Stimulated activated CD4-positive, alpha-beta T cell treated with anti-CD3 and anti-CD28 coated beads, Interleukin-2, amount 100 ng/mL, for 4 hours (primary cell): Measurements from ENCODE around the gene RBM34.
"Not testable (repeated sequence)": the region's sequence is repeated elsewhere in the genome, so short reads cannot be mapped to it uniquely, and the experiment has no call there.

Experiments
- DNase-seq: peaks from one replicate; pipeline ENCODE4 v3.0.0-alpha.2; 2020; ENCODE audit warnings: low read depth

RBM34 gene

GRCh38 chr1:235091319-235092044 is 69.6 kb downstream of the RBM34 start:
- not testable (repeated sequence) for DNase-seq

- no peak for DNase-seq
Measured at GRCh38 chr1:235090406-235091069, 70.5 kb downstream of the RBM34 start.

- no peak for DNase-seq
Measured at GRCh38 chr1:235088907-235089306, 72.1 kb downstream of the RBM34 start.

GRCh38 chr1:235088430-235088829 is 72.6 kb downstream of the RBM34 start:
- DNase-seq: no peak

- no peak for DNase-seq
Measured at GRCh38 chr1:235087906-235088305, 73.1 kb downstream of the RBM34 start.

GRCh38 chr1:235085411-235086117 is 75.5 kb downstream of the RBM34 start:
- DNase-seq: not testable (repeated sequence)
